PC-9 (cell line): Measurements from ENCODE around the gene GAS2L1.

Source experiments
- CTCF ChIP-seq: fragments of 200-600 bp; sonication (generic); conservative IDR thresholded peaks from 2 replicates; pipeline ENCODE4 v1.6.1; 2017; ENCODE audit warnings: mixed run types, antibody characterized with exemption, mild to moderate bottlenecking, moderate library complexity
- EZH2 ChIP-seq: fragments of 200-600 bp; sonication (generic); IDR thresholded peaks from 2 replicates; pipeline ENCODE4 v1.8.0; 2017; ENCODE audit warnings: antibody characterized with exemption, low read depth

- TF ChIP-seq CTCF (no peak), EZH2 (no peak)
These were observed 14.1 kb upstream of the GAS2L1 start for GRCh38 chr22:29292379-29292778.
